SK-N-SH (cell line): ENCODE measurements around the gene KPNA4. TPM values are rescaled to one million over a fixed set of nuclear protein-coding genes. Genes with fewer than 3 reads are reported as not detected.

ENCODE experiments used
- CTCF ChIA-PET: fragments of 300-600, 350-600 bp; formaldehyde crosslinking; extraction: SDS; loops from one replicate; lab custom pipeline; 2021; lab: Yijun Ruan, JAX
- POLR2A ChIA-PET: fragments of 350-600 bp; sonication (Branson Sonifier 250); formaldehyde crosslinking; extraction: SDS; loops from one replicate; lab custom pipeline; 2020; ENCODE audit warnings: antibody characterized with exemption, inconsistent platforms; lab: Yijun Ruan, JAX
- DNase-seq: peaks from one replicate; pipeline ENCODE4 v3.0.0; 2012
- H2AFZ ChIP-seq: fragments of 200-600 bp; sonication (generic); 2 replicates; pipeline ENCODE4 v1.8.1; 2016; ENCODE audit warnings: antibody characterized with exemption, mild to moderate bottlenecking, low read depth
- H3F3A ChIP-seq: fragments of 200-600 bp; sonication (generic); replicated peaks from 2 replicates; pipeline ENCODE3; 2016; ENCODE audit warnings: antibody characterized with exemption, mild to moderate bottlenecking; ENCODE audit not compliant: insufficient read depth
- H3K27ac ChIP-seq, 2 experiments: fragments of 200-500 bp in 1 of 2; fragments of 200-600 bp in 1 of 2; sonication (Bioruptor generic) in 1 of 2; sonication (generic), shearing (Covaris generic) in 1 of 2; 2 replicates each; pipeline versions ENCODE4 v1.5.1 to v1.6.1; 2014 to 2016; ENCODE audit warnings: low read depth in 2 of 2, inconsistent platforms in 1 of 2, low read length in 1 of 2, mild to moderate bottlenecking in 1 of 2, mixed read lengths in 1 of 2
- H3K27me3 ChIP-seq: fragments of 200-600 bp; sonication (generic), shearing (Covaris generic); 2 replicates; pipeline ENCODE4 v1.6.1; 2016; ENCODE audit warnings: mixed run types; ENCODE audit not compliant: insufficient read depth
- H3K36me3 ChIP-seq, 2 experiments: fragments of 200-500 bp in 1 of 2; fragments of 200-600 bp in 1 of 2; sonication (Bioruptor generic) in 1 of 2; sonication (generic) in 1 of 2; replicated peaks in 1 of 2; 2 replicates each; pipeline versions ENCODE3 to v1.5.1; 2014 to 2016; ENCODE audit warnings: low read length in 1 of 2, mild to moderate bottlenecking in 1 of 2; ENCODE audit not compliant: insufficient read depth in 2 of 2, control insufficient read depth in 1 of 2
- H3K4me1 ChIP-seq, 2 experiments: fragments of 200-500 bp in 1 of 2; fragments of 200-600 bp in 1 of 2; sonication (Bioruptor generic) in 1 of 2; sonication (generic), shearing (Covaris generic) in 1 of 2; 2 replicates each; pipeline versions ENCODE4 v1.5.1 to v1.6.1; 2014 to 2016; ENCODE audit warnings: low read depth in 1 of 2, low read length in 1 of 2, mixed run types in 1 of 2; ENCODE audit not compliant: insufficient read depth in 2 of 2, control insufficient read depth in 1 of 2
- H3K4me2 ChIP-seq: fragments of 200-600 bp; sonication (generic), shearing (Covaris generic); 2 replicates; pipeline ENCODE4 v1.6.1; 2017; ENCODE audit warnings: mixed run types
- H3K4me3 ChIP-seq, 2 experiments: fragments of 200-500 bp in 1 of 2; fragments of 200-600 bp in 1 of 2; sonication (Bioruptor generic) in 1 of 2; sonication (generic), shearing (Covaris generic) in 1 of 2; 2 replicates each; pipeline versions ENCODE4 v1.5.1 to v1.8.1; 2014 to 2016; ENCODE audit warnings: low read depth in 2 of 2, inconsistent platforms in 1 of 2, low read length in 1 of 2, mild to moderate bottlenecking in 1 of 2, mixed read lengths in 1 of 2, moderate library complexity in 1 of 2
- H3K79me2 ChIP-seq: fragments of 200-600 bp; sonication (generic); 2 replicates; pipeline ENCODE4 v1.8.1; 2017; ENCODE audit warnings: mild to moderate bottlenecking; ENCODE audit not compliant: insufficient read depth
- H3K9ac ChIP-seq: fragments of 200-600 bp; sonication (generic); 2 replicates; pipeline ENCODE4 v1.6.1; 2017; ENCODE audit warnings: mixed run types
- H3K9me2 ChIP-seq: fragments of 200-600 bp; sonication (generic); 2 replicates; pipeline ENCODE4 v1.6.1; 2017; ENCODE audit warnings: mixed run types
- H3K9me3 ChIP-seq: fragments of 200-600 bp; sonication (generic); 2 replicates; pipeline ENCODE4 v1.6.1; 2017; ENCODE audit warnings: mixed run types, mild to moderate bottlenecking, moderate library complexity
- H4K20me1 ChIP-seq: fragments of 200-600 bp; sonication (generic); 2 replicates; pipeline ENCODE4 v1.6.1; 2017; ENCODE audit warnings: mild to moderate bottlenecking, mixed run types; ENCODE audit not compliant: insufficient read depth
- ELF1 ChIP-seq: IDR thresholded peaks from 2 replicates; pipeline ENCODE4 v1.4.0; 2012
- EZH2phosphoT487 ChIP-seq: fragments of 200-600 bp; sonication (generic); IDR thresholded peaks from 2 replicates; pipeline ENCODE4 v1.6.1; 2017; ENCODE audit warnings: low read depth, mixed run types, mild to moderate bottlenecking, antibody characterized with exemption, moderate library complexity, borderline replicate concordance
- FOXJ3 ChIP-seq: sonication (generic); formaldehyde crosslinking; IDR thresholded peaks from 2 replicates; pipeline ENCODE4 v1.5.1; 2020; ENCODE audit warnings: mild to moderate bottlenecking, missing genetic modification reagents
- FOXM1 ChIP-seq: IDR thresholded peaks from 2 replicates; pipeline ENCODE4 v1.4.0; 2012; ENCODE audit warnings: low read depth, mild to moderate bottlenecking
- IRF3 ChIP-seq: fragments of 150-350 bp; IDR thresholded peaks from 2 replicates; pipeline ENCODE4 v1.6.1; 2016; ENCODE audit warnings: mild to moderate bottlenecking, low read depth, low read length
- MEF2A ChIP-seq: IDR thresholded peaks from 2 replicates; pipeline ENCODE4 v1.4.0; 2012; ENCODE audit warnings: low read depth, borderline replicate concordance
- NRF1 ChIP-seq: IDR thresholded peaks from 2 replicates; pipeline ENCODE4 v1.6.1; 2012; ENCODE audit warnings: low read depth, mild to moderate bottlenecking, low read length
- REST ChIP-seq: IDR thresholded peaks from 2 replicates; pipeline ENCODE4 v1.6.1; 2012; ENCODE audit warnings: mild to moderate bottlenecking, low read depth, low read length, moderate library complexity
- RXRA ChIP-seq: IDR thresholded peaks from 2 replicates; pipeline ENCODE4 v1.4.0; 2012; ENCODE audit warnings: low read depth, mild to moderate bottlenecking, borderline replicate concordance
- SMC3 ChIP-seq: IDR thresholded peaks from 2 replicates; pipeline ENCODE4 v1.6.1; 2012; ENCODE audit warnings: low read depth, low read length, improper control_type of control experiment
- TEAD4 ChIP-seq: IDR thresholded peaks from 2 replicates; pipeline ENCODE4 v1.4.0; 2012; ENCODE audit warnings: mild to moderate bottlenecking, borderline replicate concordance; ENCODE audit not compliant: insufficient read depth
- USF2 ChIP-seq: fragments of 150-350 bp; IDR thresholded peaks from 2 replicates; pipeline ENCODE4 v1.6.1; 2017; ENCODE audit warnings: antibody characterized with exemption, low read length, low read depth, borderline replicate concordance
- YY1 ChIP-seq: IDR thresholded peaks from 2 replicates; pipeline ENCODE4 v1.4.0; 2012; ENCODE audit warnings: low read depth, mild to moderate bottlenecking
- WGBS: methylation state at CpG from one replicate; pipeline ENCODE4 v1.1.6; 2017; ENCODE audit warnings: low lambda C conversion rate; 5-methylcytosine and 5-hydroxymethylcytosine counted together
- polyA plus RNA-seq, 3 experiments: library from polyadenylated mRNA; depleted of rRNA; stranded (reverse); fragments of >200 nt; gene quantifications; 2 replicates each; pipeline ENCODE4 v1.2.3, GENCODE V29; 2012

Gene KPNA4
- polyA plus RNA-seq, 1 of the 3 experiments (the other 2 are of a cell fraction), result 7.4 TPM

GRCh38 chr3:160567774-160568173 is 2.4 kb upstream of the KPNA4 start:
- Histone ChIP-seq H3K79me2 (peaks cover 37% of the 10 kb centered on the region), H3K4me3 (no peak overlapping the region), H3K4me1 (peaks cover 0 to 31% of the 10 kb centered on the region in 2 experiments; a peak in 2 of 4 replicates), H3K36me3 (peaks cover 5 to 8% of the 10 kb centered on the region in 2 experiments), H2AFZ (no peak overlapping the region), H3K27me3 (no peaks in the 10 kb centered on the region), H3K4me2 (no peak overlapping the region), H4K20me1 (peaks cover 18% of the 10 kb centered on the region), H3K9me2 (no peaks in the 10 kb centered on the region), H3K27ac (no peak overlapping the region), H3K9ac (no peak overlapping the region), H3F3A (peaks cover 13% of the 10 kb centered on the region), H3K9me3 (no peaks in the 10 kb centered on the region)
- ChIA-PET POLR2A (no interaction called here), CTCF (no interaction called here)
- no peak for DNase-seq
- TF ChIP-seq EZH2phosphoT487 (no peak), FOXM1 (no peak), NRF1 (no peak), ELF1 (no peak), REST (no peak), TEAD4 (no peak), YY1 (no peak)
- WGBS, result 100% methylated on average over 2 of the region's 3 CpGs

- TF ChIP-seq FOXJ3 (no peak), RXRA (no peak), MEF2A (no peak), IRF3 (no peak), SMC3 (no peak), USF2 (no peak), FOXM1 (no peak)
- TF ChIP-seq, all 33 proteins: peak for 0
- ChIA-PET POLR2A (no interaction called here), CTCF (no interaction called here)
- no peaks in the 10 kb centered on the region for H3K9me2 ChIP-seq
- no peaks in the 10 kb centered on the region for H3K9me3 ChIP-seq
- peaks cover 10 to 14% of the 10 kb centered on the region in 2 experiments for H3K36me3 ChIP-seq
- peak overlapping the region; percentile 80 to 86 for H3K4me3 ChIP-seq
- peak overlapping the region; percentile 84; the same call in 1 of the 2 replicates for H2AFZ ChIP-seq
- H3K27me3 ChIP-seq, result no peaks in the 10 kb centered on the region
- H3K9ac ChIP-seq, result peak overlapping the region; percentile 97
- peaks cover 31% of the 10 kb centered on the region for H4K20me1 ChIP-seq
- peak overlapping the region; percentile 90 to 99; a peak in 3 of 4 replicates for H3K27ac ChIP-seq
- H3K79me2 ChIP-seq, result peaks cover 50% of the 10 kb centered on the region
- no peak for DNase-seq
- H3F3A ChIP-seq, result peaks cover 13% of the 10 kb centered on the region
- peaks cover 0 to 31% of the 10 kb centered on the region in 2 experiments; a peak in 2 of 4 replicates for H3K4me1 ChIP-seq
- H3K4me2 ChIP-seq, result peak overlapping the region; percentile 91
- 41% methylated on average over 10 of the region's 10 CpGs for WGBS
These were observed 1.1 kb upstream of the KPNA4 start for GRCh38 chr3:160566499-160566898.
